ENCODE data around the gene ZNF17. TPM values are rescaled to one million over a fixed set of nuclear protein-coding genes. Genes with fewer than 3 reads are reported as not detected.

ZNF17 gene
- polyA plus RNA-seq, 2 of the 4 experiments (the other 2 are of a cell fraction), result 4.1 to 6.4 TPM

GRCh38 chr19:57465680-57466381 lies 54.9 kb downstream of the ZNF17 start:
- H3K4me3 ChIP-seq, result no peak overlapping the region
- no peak for TF ChIP-seq RCOR1 (IDR thresholded peaks at IDR 0.05; ENCODE audit: low read depth, low read length)
- TF ChIP-seq CBX2 (IDR thresholded peaks at IDR 0.05; ENCODE audit: borderline replicate concordance, low read depth), result no peak
- peak; percentile 26 to 77; a peak in 3 of 5 replicates for TF ChIP-seq RAD21 (conservative IDR thresholded peaks at IDR 0.05 in 1 of 2, IDR thresholded peaks at IDR 0.05 in 1 of 2)
- no peak for TF ChIP-seq CEBPB (IDR thresholded peaks at IDR 0.05)
- no peak for TF ChIP-seq HEYL (CRISPR knock-in tag; IDR thresholded peaks at IDR 0.05)
- TF ChIP-seq, protein P1, sequence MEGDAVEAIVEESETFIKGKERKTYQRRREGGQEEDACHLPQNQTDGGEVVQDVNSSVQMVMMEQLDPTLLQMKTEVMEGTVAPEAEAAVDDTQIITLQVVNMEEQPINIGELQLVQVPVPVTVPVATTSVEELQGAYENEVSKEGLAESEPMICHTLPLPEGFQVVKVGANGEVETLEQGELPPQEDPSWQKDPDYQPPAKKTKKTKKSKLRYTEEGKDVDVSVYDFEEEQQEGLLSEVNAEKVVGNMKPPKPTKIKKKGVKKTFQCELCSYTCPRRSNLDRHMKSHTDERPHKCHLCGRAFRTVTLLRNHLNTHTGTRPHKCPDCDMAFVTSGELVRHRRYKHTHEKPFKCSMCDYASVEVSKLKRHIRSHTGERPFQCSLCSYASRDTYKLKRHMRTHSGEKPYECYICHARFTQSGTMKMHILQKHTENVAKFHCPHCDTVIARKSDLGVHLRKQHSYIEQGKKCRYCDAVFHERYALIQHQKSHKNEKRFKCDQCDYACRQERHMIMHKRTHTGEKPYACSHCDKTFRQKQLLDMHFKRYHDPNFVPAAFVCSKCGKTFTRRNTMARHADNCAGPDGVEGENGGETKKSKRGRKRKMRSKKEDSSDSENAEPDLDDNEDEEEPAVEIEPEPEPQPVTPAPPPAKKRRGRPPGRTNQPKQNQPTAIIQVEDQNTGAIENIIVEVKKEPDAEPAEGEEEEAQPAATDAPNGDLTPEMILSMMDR (IDR thresholded peaks at IDR 0.05), result peak; percentile 0; the same call in 1 of the 3 replicates
- ATAC-seq (peak in 1 of 2 experiments; percentile 84; a peak in 3 of 6 replicates), FAIRE-seq (no peak), DNase-seq (ENCODE audit: low read depth in 1 of 2, low spot score in 1 of 2) (peak; percentile 28 to 73)
- peaks cover 81% of the 10 kb centered on the region for H3K9me3 ChIP-seq
- H3K4me2 ChIP-seq, result no peak overlapping the region
- WGBS (ENCODE audit: missing lambda C conversion rate), result 41% methylated on average over 5 of the region's 5 CpGs
- H3K4me1 ChIP-seq, result no peaks in the 10 kb centered on the region
- ChIA-PET POLR2A (no interaction called here), CTCF (no interaction called here)
- H3K27ac ChIP-seq, result no peak overlapping the region

GRCh38 chr19:57466489-57466888 lies 55.5 kb downstream of the ZNF17 start:
- FAIRE-seq, result no peak
- POLR2A ChIA-PET, result no interaction called here
- CTCF ChIA-PET, result no interaction called here
- Histone ChIP-seq H3K4me2 (no peak overlapping the region), H3K4me1 (no peaks in the 10 kb centered on the region), H3K27ac (no peak overlapping the region), H3K4me3 (no peak overlapping the region), H3K9me3 (peaks cover 81% of the 10 kb centered on the region)
- no peak for DNase-seq (ENCODE audit: low read depth in 1 of 2, low spot score in 1 of 2)
- TF ChIP-seq PBX3 (IDR thresholded peaks at IDR 0.05) (no peak), FOSB (CRISPR knock-in tag; IDR thresholded peaks at IDR 0.05) (no peak), SMC3 (IDR thresholded peaks at IDR 0.05) (no peak), ELK1 (IDR thresholded peaks at IDR 0.05; ENCODE audit: low read depth, low read length) (no peak), USF2 (IDR thresholded peaks at IDR 0.05) (no peak), KDM5A (IDR thresholded peaks at IDR 0.05) (no peak), MAFK (IDR thresholded peaks at IDR 0.05; ENCODE audit: partially characterized antibody) (no peak), BHLHE40 (IDR thresholded peaks at IDR 0.05; ENCODE audit: low read depth, low read length) (no peak), ZNF302 (CRISPR knock-in tag; IDR thresholded peaks at IDR 0.05) (no peak), EHMT2 (IDR thresholded peaks at IDR 0.05; ENCODE audit: low read depth) (no peak), FOXS1 (CRISPR knock-in tag; IDR thresholded peaks at IDR 0.05) (no peak), HOXB5 (CRISPR knock-in tag; IDR thresholded peaks at IDR 0.05) (no peak), RCOR1 (IDR thresholded peaks at IDR 0.05; ENCODE audit: low read depth, low read length) (no peak)
- TF ChIP-seq, protein P1 (IDR thresholded peaks at IDR 0.05), result no peak
- no peak for ATAC-seq
- 51% methylated on average over 5 of the region's 5 CpGs for WGBS (ENCODE audit: missing lambda C conversion rate)

Small RNA genes within 50 kb of the gene (small RNA-seq; reads per million reads assigned to genes)
- gene VN1R107P, result 0 reads per million in 6 experiments

Other genes with a start within 250 kb of the ZNF17 start
- gene DUXA, start 243.7 kb upstream of the ZNF17 start, polyA plus RNA-seq (2011; rRNA removed), result 0.09 TPM in 1 of 2 replicates, not detected in the other
- gene DUXA, start 243.7 kb upstream of the ZNF17 start, polyA plus RNA-seq (2017; fragmentation: RNase III; extraction: RNeasy Plus Mini Kit Qiagen cat#74134 plus additional on column Dnase treatment), result not detected in 3 replicates
- 9.1 and 10.0 TPM in 2 replicates for gene ZNF264, start 219.7 kb upstream of the ZNF17 start, polyA plus RNA-seq (2011; rRNA removed)
- 3.4 to 3.9 TPM (median 3.6 TPM) in 3 replicates for gene ZNF264, start 219.7 kb upstream of the ZNF17 start, polyA plus RNA-seq (2017; fragmentation: RNase III; extraction: RNeasy Plus Mini Kit Qiagen cat#74134 plus additional on column Dnase treatment)
- gene AURKC, start 180.1 kb upstream of the ZNF17 start, polyA plus RNA-seq (2011; rRNA removed), result 0.83 and 0.96 TPM in 2 replicates
- 0.27 to 0.43 TPM (median 0.34 TPM) in 3 replicates for gene AURKC, start 180.1 kb upstream of the ZNF17 start, polyA plus RNA-seq (2017; fragmentation: RNase III; extraction: RNeasy Plus Mini Kit Qiagen cat#74134 plus additional on column Dnase treatment)
- 5.6 and 6.6 TPM in 2 replicates for gene ZNF805, start 170.5 kb upstream of the ZNF17 start, polyA plus RNA-seq (2011; rRNA removed)
- gene ZNF805, start 170.5 kb upstream of the ZNF17 start, polyA plus RNA-seq (2017; fragmentation: RNase III; extraction: RNeasy Plus Mini Kit Qiagen cat#74134 plus additional on column Dnase treatment), result 1.1 to 1.5 TPM (median 1.5 TPM) in 3 replicates
- gene ZNF460, start 130.7 kb upstream of the ZNF17 start, polyA plus RNA-seq (2011; rRNA removed), result 16.1 and 23.4 TPM in 2 replicates
- gene ZNF460, start 130.7 kb upstream of the ZNF17 start, polyA plus RNA-seq (2017; fragmentation: RNase III; extraction: RNeasy Plus Mini Kit Qiagen cat#74134 plus additional on column Dnase treatment), result 0.50 to 0.63 TPM (median 0.58 TPM) in 3 replicates
- gene ZNF543, start 90.7 kb upstream of the ZNF17 start, polyA plus RNA-seq (2011; rRNA removed), result 3.9 and 4.4 TPM in 2 replicates
- gene ZNF543, start 90.7 kb upstream of the ZNF17 start, polyA plus RNA-seq (2017; fragmentation: RNase III; extraction: RNeasy Plus Mini Kit Qiagen cat#74134 plus additional on column Dnase treatment), result 1.4 to 1.5 TPM (median 1.4 TPM) in 3 replicates
- 4.8 and 5.5 TPM in 2 replicates for gene ZNF304, start 59.9 kb upstream of the ZNF17 start, polyA plus RNA-seq (2011; rRNA removed)
- 2.1 to 2.3 TPM (median 2.3 TPM) in 3 replicates for gene ZNF304, start 59.9 kb upstream of the ZNF17 start, polyA plus RNA-seq (2017; fragmentation: RNase III; extraction: RNeasy Plus Mini Kit Qiagen cat#74134 plus additional on column Dnase treatment)
- gene TRAPPC2B, start 47.6 kb upstream of the ZNF17 start, polyA plus RNA-seq (2011; rRNA removed), result 25.1 and 27.8 TPM in 2 replicates
- 12.2 to 15.7 TPM (median 14.5 TPM) in 3 replicates for gene TRAPPC2B, start 47.6 kb upstream of the ZNF17 start, polyA plus RNA-seq (2017; fragmentation: RNase III; extraction: RNeasy Plus Mini Kit Qiagen cat#74134 plus additional on column Dnase treatment)
- gene ZNF547, start 47.6 kb upstream of the ZNF17 start, polyA plus RNA-seq (2011; rRNA removed), result 2.9 TPM in 2 replicates
- 1.7 to 2.1 TPM (median 2.0 TPM) in 3 replicates for gene ZNF547, start 47.6 kb upstream of the ZNF17 start, polyA plus RNA-seq (2017; fragmentation: RNase III; extraction: RNeasy Plus Mini Kit Qiagen cat#74134 plus additional on column Dnase treatment)
- gene ZNF548, start 21.3 kb upstream of the ZNF17 start, polyA plus RNA-seq (2011; rRNA removed), result 9.6 and 11.3 TPM in 2 replicates
- 6.4 to 8.4 TPM (median 7.4 TPM) in 3 replicates for gene ZNF548, start 21.3 kb upstream of the ZNF17 start, polyA plus RNA-seq (2017; fragmentation: RNase III; extraction: RNeasy Plus Mini Kit Qiagen cat#74134 plus additional on column Dnase treatment)
- 25.2 and 30.9 TPM in 2 replicates for gene ZNF749, start 24.2 kb downstream of the ZNF17 start, polyA plus RNA-seq (2011; rRNA removed)
- gene ZNF749, start 24.2 kb downstream of the ZNF17 start, polyA plus RNA-seq (2017; fragmentation: RNase III; extraction: RNeasy Plus Mini Kit Qiagen cat#74134 plus additional on column Dnase treatment), result 11.7 to 12.6 TPM (median 12.4 TPM) in 3 replicates
- 0.19 and 0.30 TPM in 2 replicates for gene VN1R1, start 46.0 kb downstream of the ZNF17 start, polyA plus RNA-seq (2011; rRNA removed)
- gene VN1R1, start 46.0 kb downstream of the ZNF17 start, polyA plus RNA-seq (2017; fragmentation: RNase III; extraction: RNeasy Plus Mini Kit Qiagen cat#74134 plus additional on column Dnase treatment), result 0.04 to 0.16 TPM (median 0.05 TPM) in 3 replicates
- gene ZNF772, start 66.4 kb downstream of the ZNF17 start, polyA plus RNA-seq (2011; rRNA removed), result 3.2 and 3.6 TPM in 2 replicates
- gene ZNF772, start 66.4 kb downstream of the ZNF17 start, polyA plus RNA-seq (2017; fragmentation: RNase III; extraction: RNeasy Plus Mini Kit Qiagen cat#74134 plus additional on column Dnase treatment), result 2.0 to 2.3 TPM (median 2.3 TPM) in 3 replicates
- gene ZNF419, start 76.6 kb downstream of the ZNF17 start, polyA plus RNA-seq (2011; rRNA removed), result 11.8 and 12.1 TPM in 2 replicates
- 8.0 to 9.0 TPM (median 8.2 TPM) in 3 replicates for gene ZNF419, start 76.6 kb downstream of the ZNF17 start, polyA plus RNA-seq (2017; fragmentation: RNase III; extraction: RNeasy Plus Mini Kit Qiagen cat#74134 plus additional on column Dnase treatment)
- 8.4 and 9.2 TPM in 2 replicates for gene ZNF773, start 88.8 kb downstream of the ZNF17 start, polyA plus RNA-seq (2011; rRNA removed)
- gene ZNF773, start 88.8 kb downstream of the ZNF17 start, polyA plus RNA-seq (2017; fragmentation: RNase III; extraction: RNeasy Plus Mini Kit Qiagen cat#74134 plus additional on column Dnase treatment), result 6.0 to 6.4 TPM (median 6.1 TPM) in 3 replicates
- 3.7 and 3.9 TPM in 2 replicates for gene ZNF549, start 116.2 kb downstream of the ZNF17 start, polyA plus RNA-seq (2011; rRNA removed)
- 1.7 to 1.8 TPM (median 1.8 TPM) in 3 replicates for gene ZNF549, start 116.2 kb downstream of the ZNF17 start, polyA plus RNA-seq (2017; fragmentation: RNase III; extraction: RNeasy Plus Mini Kit Qiagen cat#74134 plus additional on column Dnase treatment)
- 8.7 and 9.2 TPM in 2 replicates for gene ZNF550, start 148.7 kb downstream of the ZNF17 start, polyA plus RNA-seq (2011; rRNA removed)
- 4.7 to 5.3 TPM (median 5.2 TPM) in 3 replicates for gene ZNF550, start 148.7 kb downstream of the ZNF17 start, polyA plus RNA-seq (2017; fragmentation: RNase III; extraction: RNeasy Plus Mini Kit Qiagen cat#74134 plus additional on column Dnase treatment)
- gene ZNF416, start 167.8 kb downstream of the ZNF17 start, polyA plus RNA-seq (2011; rRNA removed), result 4.7 and 4.8 TPM in 2 replicates
- gene ZNF416, start 167.8 kb downstream of the ZNF17 start, polyA plus RNA-seq (2017; fragmentation: RNase III; extraction: RNeasy Plus Mini Kit Qiagen cat#74134 plus additional on column Dnase treatment), result 2.8 to 3.5 TPM (median 2.9 TPM) in 3 replicates
- gene ZIK1, start 173.0 kb downstream of the ZNF17 start, polyA plus RNA-seq (2011; rRNA removed), result not detected in 2 replicates
- 0.03 TPM in 1 of 3 replicates, not detected in the others for gene ZIK1, start 173.0 kb downstream of the ZNF17 start, polyA plus RNA-seq (2017; fragmentation: RNase III; extraction: RNeasy Plus Mini Kit Qiagen cat#74134 plus additional on column Dnase treatment)
- 4.9 and 5.9 TPM in 2 replicates for gene ZNF530, start 188.7 kb downstream of the ZNF17 start, polyA plus RNA-seq (2011; rRNA removed)
- 4.9 to 6.3 TPM (median 6.3 TPM) in 3 replicates for gene ZNF530, start 188.7 kb downstream of the ZNF17 start, polyA plus RNA-seq (2017; fragmentation: RNase III; extraction: RNeasy Plus Mini Kit Qiagen cat#74134 plus additional on column Dnase treatment)
- gene ZNF134, start 203.1 kb downstream of the ZNF17 start, polyA plus RNA-seq (2011; rRNA removed), result 9.2 and 10.1 TPM in 2 replicates
- gene ZNF134, start 203.1 kb downstream of the ZNF17 start, polyA plus RNA-seq (2017; fragmentation: RNase III; extraction: RNeasy Plus Mini Kit Qiagen cat#74134 plus additional on column Dnase treatment), result 8.3 to 9.2 TPM (median 9.1 TPM) in 3 replicates
- 11.6 and 15.8 TPM in 2 replicates for gene ZNF211, start 222.0 kb downstream of the ZNF17 start, polyA plus RNA-seq (2011; rRNA removed)
- gene ZNF211, start 222.0 kb downstream of the ZNF17 start, polyA plus RNA-seq (2017; fragmentation: RNase III; extraction: RNeasy Plus Mini Kit Qiagen cat#74134 plus additional on column Dnase treatment), result 6.9 to 7.7 TPM (median 7.5 TPM) in 3 replicates